ENCODE results near the gene NUDT22. TPM values are rescaled to one million over a fixed set of nuclear protein-coding genes. Genes with fewer than 3 reads are reported as not detected.

NUDT22 gene
- total RNA-seq, 1 experiment from 2014 or later: 61.8 TPM

GRCh38 chr11:64206457-64207255, 19.4 kb upstream of the NUDT22 start, which contains the start of gene FERMT3:
Gene FERMT3, plus strand, starts transcription at chr11:64206721. Its CDS starts 644 bp downstream, at chr11:64207365.
- no peak for DNase-seq (ENCODE audit: low read depth)

GRCh38 chr11:64207256-64208085, 18.6 kb upstream of the NUDT22 start:
- DNase-seq (ENCODE audit: low read depth): peak; percentile 72

GRCh38 chr11:64208086-64208795, 17.8 kb upstream of the NUDT22 start:
- no peak for DNase-seq (ENCODE audit: low read depth)

GRCh38 chr11:64208796-64209562, 17.1 kb upstream of the NUDT22 start:
- no peak for DNase-seq (ENCODE audit: low read depth)

- no peak for DNase-seq (ENCODE audit: low read depth)
These were observed 16.6 kb upstream of the NUDT22 start for GRCh38 chr11:64209563-64209843.

- no peak for DNase-seq (ENCODE audit: low read depth)
These were observed 15.6 kb upstream of the NUDT22 start for GRCh38 chr11:64210301-64211020.

GRCh38 chr11:64211181-64211872, 14.7 kb upstream of the NUDT22 start:
- DNase-seq (ENCODE audit: low read depth): no peak

- DNase-seq (ENCODE audit: low read depth): no peak
These were observed 9.2 kb upstream of the NUDT22 start for GRCh38 chr11:64216879-64217278.

- no peak for DNase-seq (ENCODE audit: low read depth)
These were observed 7.3 kb upstream of the NUDT22 start for GRCh38 chr11:64218628-64219353.

- no peak for DNase-seq (ENCODE audit: low read depth)
These were observed 6.8 kb upstream of the NUDT22 start for GRCh38 chr11:64219354-64219684.

GRCh38 chr11:64219755-64220154, 6.3 kb upstream of the NUDT22 start:
- no peak for DNase-seq (ENCODE audit: low read depth)

GRCh38 chr11:64220271-64220670, 5.8 kb upstream of the NUDT22 start:
- DNase-seq (ENCODE audit: low read depth): no peak

GRCh38 chr11:64220798-64221197, 5.3 kb upstream of the NUDT22 start:
- no peak for DNase-seq (ENCODE audit: low read depth)

- no peak for DNase-seq (ENCODE audit: low read depth)
These were observed 3.4 kb upstream of the NUDT22 start for GRCh38 chr11:64222651-64223000.

- DNase-seq (ENCODE audit: low read depth): no peak
These were observed 2.9 kb upstream of the NUDT22 start for GRCh38 chr11:64223001-64223651.

- no peak for DNase-seq (ENCODE audit: low read depth)
These were observed 1.8 kb upstream of the NUDT22 start for GRCh38 chr11:64224151-64224890.

GRCh38 chr11:64224891-64225607, 1.0 kb upstream of the NUDT22 start:
- no peak for DNase-seq (ENCODE audit: low read depth)

Measured in HT1080 (cell line).